Measurements from ENCODE around the gene NEURL1B.
A peak's percentile ranks its signal among the peaks of the same experiment; 100 is the strongest.

The NEURL1B gene

DNA sequence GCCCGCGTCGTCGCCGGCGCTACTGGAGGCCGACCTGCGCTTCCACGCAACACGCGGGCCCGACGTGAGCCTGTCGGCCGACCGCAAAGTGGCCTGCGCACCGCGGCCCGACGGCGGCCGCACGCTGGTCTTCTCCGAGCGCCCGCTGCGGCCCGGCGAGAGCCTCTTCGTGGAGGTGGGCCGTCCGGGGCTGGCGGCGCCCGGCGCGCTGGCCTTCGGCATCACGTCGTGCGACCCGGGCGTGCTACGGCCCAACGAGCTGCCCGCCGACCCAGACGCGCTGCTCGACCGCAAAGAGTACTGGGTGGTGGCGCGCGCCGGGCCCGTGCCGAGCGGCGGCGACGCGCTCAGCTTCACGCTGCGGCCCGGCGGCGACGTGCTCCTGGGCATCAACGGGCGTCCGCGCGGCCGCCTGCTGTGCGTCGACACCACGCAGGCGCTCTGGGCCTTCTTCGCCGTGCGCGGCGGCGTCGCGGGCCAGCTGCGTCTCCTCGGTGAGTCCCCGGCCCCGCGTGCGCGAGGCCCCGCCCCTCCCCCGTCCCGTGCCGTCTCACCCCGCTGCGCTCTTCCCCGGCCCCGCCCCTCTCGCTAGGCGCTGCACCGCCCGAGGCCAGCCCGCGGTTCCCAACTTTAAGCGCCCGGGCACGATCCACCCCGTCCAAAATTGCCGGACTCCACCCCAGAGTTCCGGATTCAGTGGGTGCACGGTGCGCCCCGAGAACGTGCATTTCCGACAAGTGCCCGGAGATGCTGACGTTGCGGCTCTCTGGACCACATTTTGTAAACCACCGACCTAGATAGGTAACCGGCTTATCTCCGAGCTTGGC, 42.8 kb downstream of the NEURL1B start:
- DNase-seq: no peak

DNA sequence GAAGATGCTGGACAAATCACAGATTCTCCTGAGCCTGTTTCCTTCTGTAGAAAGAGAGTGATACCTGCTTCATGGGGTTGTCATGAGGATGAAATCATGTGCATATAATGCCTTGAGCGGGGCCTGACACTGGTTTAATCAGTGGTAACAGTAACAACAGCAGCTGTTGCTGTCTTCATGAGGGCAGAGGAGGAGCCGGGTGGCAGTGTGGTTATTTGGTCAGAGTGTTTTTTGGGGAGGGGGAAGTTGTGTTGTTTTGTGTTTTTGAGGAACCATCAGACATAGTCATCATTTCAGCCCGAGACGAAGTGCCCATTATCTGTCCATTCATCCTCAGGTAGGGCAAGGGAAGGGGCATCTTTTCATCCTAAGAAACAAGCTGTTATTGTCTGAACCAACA, 44.0 kb downstream of the NEURL1B start:
- DNase-seq: no peak

DNA sequence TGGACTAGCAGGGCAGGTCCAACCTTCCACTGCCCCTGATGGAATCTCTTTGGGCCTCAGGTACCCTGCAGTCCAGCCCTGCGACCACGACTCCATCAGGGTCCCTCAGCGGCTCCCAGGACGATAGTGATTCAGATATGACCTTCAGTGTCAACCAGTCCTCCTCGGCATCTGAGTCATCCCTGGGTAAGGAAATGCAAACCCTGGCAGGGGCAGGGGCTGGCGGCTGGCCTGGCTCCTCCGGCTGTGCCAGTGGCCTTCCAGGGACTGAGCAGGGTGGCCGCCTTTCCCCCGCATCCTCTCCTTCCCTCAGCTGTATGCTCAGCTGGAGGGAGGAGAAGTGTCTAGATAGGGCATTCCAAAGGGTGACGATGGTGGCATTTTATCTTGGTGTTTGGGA, 45.0 kb downstream of the NEURL1B start:
- no peak for DNase-seq

DNA sequence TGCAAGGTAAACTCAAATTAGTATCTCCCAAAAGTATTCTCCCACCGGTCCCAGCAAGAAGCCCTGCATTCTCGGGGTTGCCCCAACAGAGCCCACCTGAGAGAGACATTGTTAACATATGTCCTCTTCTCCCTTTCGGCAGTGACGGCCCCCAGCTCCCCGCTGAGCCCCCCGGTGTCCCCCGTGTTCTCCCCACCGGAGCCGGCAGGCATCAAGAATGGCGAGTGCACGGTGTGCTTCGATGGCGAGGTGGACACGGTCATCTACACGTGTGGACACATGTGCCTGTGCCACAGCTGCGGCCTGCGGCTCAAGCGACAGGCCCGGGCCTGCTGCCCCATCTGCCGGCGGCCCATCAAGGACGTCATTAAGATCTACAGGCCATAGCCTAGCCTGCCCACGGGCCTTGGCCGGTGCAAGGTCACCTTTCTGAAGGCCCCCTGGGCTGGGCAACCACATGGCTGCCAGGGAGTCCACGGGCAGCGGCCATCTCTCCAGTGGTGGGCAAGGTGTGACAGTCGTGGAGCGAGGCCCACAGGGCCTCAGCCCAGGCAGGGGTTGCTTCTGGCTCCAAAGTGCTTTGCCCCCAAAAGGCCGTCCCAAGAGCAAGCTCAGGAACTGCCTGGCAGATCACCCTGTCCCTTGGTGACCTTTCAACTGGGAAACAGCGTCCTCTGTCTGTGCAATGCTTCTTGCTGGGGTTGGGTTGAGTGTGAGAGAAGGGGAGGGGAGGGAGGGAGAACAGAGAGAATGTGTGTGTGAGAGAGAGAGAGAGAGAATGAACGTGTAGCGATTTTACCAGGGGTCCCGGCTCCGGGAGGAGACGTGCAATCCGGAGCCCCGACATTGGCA, 45.7 kb downstream of the NEURL1B start:
- no peak for DNase-seq

DNA sequence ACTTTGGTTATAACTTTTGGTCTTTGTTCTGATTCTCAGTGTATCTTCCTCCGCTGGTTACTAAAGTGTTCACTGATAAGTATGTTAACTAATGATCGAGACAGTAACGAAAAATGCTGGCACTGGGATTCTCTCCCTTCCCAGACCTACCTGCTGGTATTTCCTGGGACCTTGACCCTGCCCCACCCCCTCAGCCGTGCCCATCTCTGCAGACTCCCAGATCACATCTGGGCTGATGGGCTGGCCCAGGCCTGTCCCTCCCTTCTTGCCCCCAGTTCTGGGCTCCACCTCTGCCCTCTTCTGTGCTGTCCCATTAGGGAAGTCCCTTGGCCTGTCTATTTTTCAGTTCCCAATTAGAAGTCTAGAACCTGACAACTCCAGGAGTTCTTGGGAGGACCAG, 46.9 kb downstream of the NEURL1B start:
- no peak for DNase-seq

- DNase-seq: no peak
Observed at GRCh38 chr5:172688349-172689217, 47.5 kb downstream of the NEURL1B start.

DNA sequence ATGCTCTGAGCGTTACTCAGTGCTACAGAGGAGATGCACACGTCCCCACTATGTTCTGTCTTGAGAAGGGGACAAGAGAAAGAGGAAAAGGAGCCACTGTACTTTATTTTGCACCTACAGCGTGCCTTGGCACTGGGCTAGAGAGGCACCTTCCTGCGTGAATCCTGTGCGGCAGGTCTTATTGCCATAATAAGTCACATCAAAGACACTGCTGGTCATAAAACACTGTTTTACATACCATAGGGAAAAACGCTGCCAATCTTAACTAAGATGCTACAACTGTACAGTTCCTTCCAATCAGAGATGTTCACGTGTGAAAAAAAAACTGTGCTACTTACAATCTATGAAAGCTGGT, 48.1 kb downstream of the NEURL1B start:
- no peak for DNase-seq

- no peak for DNase-seq
Observed at GRCh38 chr5:172689801-172690200, 48.7 kb downstream of the NEURL1B start.

DNA sequence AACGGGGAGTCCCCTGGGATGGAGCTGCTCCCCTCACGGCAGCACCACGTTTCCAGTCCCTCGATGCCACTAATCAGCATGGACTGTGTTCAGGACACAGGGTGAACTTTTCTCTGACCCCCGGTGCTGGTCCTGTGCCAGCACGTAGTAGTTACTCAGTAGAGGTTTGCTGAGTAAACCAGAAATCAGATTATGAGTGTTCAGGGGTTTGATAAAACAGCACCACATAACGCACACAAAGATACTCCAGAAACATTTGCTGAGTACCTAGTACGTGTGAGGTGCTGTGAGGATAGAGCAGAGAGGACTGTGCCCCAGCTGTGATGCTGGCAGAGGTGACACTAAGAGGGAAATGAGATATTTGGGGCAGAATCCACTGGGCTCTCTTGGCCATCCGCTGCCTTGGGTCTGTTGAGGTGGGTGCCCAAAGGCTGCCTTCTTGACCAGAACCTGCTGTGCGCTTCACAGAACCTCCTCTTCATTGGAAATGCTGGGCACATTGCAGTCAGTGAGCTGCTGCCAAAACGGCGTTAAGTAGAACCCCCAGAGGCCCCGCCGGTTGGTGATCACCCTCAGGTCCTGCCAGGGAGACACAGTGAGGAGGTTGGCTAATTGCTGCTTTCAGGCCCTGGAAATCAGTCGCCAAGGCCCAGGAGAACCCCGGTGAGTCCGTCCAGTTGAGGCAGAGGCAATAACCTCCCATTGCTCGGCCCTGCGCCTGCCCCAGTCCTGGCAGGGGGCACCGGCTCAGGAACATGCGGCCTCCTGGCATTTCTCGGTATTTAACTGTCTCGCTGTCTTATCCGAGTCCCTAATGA, 49.4 kb downstream of the NEURL1B start:
- DNase-seq: no peak

- DNase-seq: no peak
Observed at GRCh38 chr5:172691886-172692285, 50.8 kb downstream of the NEURL1B start.

DNA sequence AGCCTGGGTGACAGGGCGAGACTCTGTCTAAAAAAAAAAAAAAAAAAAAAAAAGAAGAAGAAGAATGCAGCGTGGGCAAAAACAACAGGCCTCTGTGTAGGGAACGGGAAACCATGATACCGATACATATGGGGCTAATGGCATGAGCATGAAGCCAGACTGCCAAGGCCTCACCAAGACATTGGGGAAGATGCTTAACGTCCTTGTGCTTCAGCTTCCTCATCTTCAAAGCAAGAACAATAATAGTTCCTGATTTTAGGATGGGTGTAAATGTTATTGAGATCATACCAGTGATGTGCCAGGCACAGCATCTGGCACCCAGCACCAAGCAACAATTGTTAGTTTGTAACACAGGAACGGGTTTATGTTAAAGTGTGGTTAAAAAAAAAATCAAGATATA, 51.4 kb downstream of the NEURL1B start:
- no peak for DNase-seq

GRCh38 chr5:172692981-172693380, 51.9 kb downstream of the NEURL1B start:
- no peak for DNase-seq

- DNase-seq: no peak
Observed at GRCh38 chr5:172694061-172694460, 53.0 kb downstream of the NEURL1B start.

DNA sequence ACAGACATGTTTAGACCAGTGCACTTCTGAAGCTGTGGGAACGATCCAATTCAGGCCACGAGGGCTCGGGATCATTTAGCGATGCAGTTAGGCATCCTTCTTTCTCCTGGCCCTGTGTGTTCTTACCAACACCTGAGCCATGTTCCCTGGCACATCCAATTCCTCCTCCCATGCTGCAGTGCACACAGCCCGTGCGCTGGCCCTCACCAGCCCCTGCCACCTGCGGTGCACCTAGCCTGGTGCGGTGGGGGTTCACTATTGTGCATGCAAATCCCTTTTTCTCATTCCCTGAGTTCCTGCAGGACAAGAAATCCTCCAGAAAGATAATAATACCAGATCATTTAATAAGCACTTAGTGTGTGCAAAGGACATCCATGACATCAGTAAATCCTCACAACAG, 53.5 kb downstream of the NEURL1B start:
- no peak for DNase-seq

DNA sequence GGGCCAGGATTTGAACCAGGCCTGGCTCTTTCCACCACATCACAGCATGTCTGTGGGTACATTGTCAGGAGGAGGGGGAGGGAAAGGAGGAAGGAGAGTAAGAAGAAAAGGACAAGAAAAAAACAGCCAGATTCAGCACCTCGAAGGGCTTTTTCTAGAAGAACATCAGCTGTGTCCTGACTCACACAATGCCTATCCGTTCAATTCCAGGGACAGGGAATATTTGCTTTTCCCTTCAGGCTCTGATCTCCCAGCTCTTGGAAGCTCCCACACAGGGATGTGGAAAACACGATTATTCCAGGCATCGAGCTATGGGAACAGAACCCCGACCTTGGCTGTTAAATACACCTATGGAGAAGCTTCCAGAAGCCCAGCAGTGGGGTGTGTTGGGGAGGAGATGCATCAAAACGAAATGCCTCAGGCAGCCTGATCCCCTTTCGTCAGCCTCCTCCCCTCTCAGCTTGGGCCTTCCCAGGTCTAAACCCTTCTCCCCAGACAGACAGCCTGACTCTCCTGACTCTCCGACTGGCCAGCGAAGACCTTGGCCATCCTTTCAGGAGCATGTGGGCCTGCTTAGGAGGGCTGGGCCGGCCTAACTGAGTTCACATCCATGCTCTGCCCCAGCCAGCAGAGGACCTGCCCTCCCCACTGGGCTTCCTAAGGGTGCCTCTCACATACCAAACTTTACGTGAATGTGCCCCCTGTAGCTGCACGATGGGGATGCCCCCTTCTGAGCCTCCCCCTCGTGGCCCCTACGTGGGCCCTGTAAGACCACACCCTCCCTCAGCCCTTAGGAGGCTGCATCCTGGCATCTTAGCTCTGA, 54.4 kb downstream of the NEURL1B start:
- DNase-seq: no peak

DNA sequence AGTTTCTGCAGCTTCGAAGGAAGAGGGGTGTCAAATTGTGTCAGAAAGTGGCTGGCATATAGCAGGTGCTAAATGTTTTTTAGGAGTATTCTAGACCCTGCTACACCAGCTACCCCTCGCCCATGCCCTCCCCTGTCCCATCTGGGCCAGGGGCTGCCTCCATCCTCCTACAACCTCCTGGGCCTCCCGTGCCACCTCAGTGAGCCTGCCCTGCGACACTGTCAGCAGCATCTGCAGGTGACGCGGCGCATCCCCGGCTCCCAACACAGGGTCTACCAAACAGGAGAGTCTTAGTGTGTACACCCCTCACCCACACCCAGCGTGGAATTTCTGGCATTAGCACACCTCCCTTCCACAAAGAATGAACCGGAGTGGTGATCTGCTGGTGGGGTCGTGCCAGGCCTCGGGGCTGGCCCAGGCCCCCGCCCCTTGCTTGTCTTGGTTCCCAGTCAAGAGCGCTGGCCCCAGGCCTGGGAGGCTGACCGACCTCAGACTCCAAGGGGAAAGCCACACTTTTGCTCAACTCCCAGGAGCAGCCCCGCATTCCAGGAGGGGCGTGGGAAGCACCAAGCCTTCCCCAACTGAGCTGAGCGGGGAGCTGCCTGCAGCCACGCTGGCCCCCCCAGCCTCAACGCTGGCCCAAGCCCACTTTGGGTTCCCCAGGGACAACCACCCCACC, 55.2 kb downstream of the NEURL1B start:
- DNase-seq: no peak

DNA sequence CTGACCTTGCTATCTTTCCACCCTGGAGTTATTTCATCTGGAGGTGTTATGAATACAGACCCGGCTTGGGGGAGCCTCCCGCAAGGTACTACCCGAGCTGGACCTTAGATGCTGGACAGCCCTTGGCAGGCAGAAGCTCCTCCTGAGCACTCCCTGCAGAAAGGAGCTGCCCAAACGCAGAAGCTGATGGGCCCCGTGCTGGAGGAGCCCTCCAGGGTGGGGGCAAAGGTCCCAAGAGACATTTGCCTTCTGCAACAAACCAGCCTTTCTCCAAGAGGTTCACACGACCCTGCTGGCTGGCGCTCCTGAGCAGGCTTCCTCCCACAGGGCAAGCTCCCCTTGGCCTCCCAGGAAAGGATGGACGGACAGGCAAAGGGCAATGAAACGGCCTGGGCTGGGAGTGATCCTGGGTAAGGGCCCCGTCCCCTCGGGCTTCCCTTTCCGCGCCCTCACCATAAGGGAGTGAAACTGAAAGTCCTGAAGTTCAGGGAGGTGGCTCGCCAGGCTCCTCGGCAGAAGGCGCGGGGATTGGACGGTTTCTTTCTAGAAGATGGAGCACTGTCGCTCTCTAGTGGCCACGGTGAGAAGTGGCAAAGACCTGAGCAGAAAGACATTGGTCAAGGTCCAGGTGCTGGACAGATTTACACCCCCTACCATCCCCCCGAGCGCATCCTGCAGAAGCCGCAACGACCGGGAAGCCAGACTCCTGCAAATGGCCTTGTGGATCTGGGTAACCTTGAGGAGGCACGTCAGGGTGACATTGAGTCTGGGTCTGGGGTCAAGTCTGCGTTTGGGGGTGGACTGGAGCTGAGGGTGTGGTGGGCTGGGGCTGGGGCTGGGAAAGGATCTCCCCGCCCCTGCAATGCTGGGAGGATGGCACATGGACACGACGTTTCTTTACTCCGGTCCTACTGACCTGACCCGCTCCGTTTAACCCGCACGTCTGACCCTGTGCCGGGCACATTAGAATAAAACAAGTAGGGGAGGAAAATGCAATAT, 56.4 kb downstream of the NEURL1B start:
- peak; percentile 90 for DNase-seq

GRCh38 chr5:172699423-172699822, 58.4 kb downstream of the NEURL1B start:
- no peak for DNase-seq

DNA sequence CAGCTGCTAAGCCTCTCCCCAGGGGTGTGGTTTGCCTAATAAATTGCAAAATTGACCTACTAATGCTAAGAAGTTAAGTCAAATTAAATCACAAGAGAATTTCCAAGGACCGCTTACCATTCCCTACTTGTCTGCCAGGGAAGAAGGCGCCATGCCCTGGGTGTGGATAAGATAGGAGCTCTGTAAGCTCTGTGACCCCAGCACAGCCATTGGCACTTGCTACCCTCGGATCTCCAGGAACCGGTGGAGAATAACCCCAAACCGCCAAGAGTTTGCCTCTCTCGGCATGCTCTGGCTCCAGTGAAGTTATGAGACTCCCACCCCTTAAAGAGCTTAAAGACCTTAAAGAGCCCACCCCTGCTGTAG, 58.9 kb downstream of the NEURL1B start:
- no peak for DNase-seq

All from kidney glomerular epithelial cell (primary cell).